Activated T-cell treated with anti-CD3 and anti-CD28 coated beads for 4 hours (primary cell): ENCODE data around the gene ME1.
"Not testable (repeated sequence)": the region's sequence is repeated elsewhere in the genome, so short reads cannot be mapped to it uniquely, and the experiment has no call there.

Experiments used
- DNase-seq: peaks from one replicate; pipeline ENCODE4 v3.0.0-alpha.2; 2020

The ME1 gene

DNA sequence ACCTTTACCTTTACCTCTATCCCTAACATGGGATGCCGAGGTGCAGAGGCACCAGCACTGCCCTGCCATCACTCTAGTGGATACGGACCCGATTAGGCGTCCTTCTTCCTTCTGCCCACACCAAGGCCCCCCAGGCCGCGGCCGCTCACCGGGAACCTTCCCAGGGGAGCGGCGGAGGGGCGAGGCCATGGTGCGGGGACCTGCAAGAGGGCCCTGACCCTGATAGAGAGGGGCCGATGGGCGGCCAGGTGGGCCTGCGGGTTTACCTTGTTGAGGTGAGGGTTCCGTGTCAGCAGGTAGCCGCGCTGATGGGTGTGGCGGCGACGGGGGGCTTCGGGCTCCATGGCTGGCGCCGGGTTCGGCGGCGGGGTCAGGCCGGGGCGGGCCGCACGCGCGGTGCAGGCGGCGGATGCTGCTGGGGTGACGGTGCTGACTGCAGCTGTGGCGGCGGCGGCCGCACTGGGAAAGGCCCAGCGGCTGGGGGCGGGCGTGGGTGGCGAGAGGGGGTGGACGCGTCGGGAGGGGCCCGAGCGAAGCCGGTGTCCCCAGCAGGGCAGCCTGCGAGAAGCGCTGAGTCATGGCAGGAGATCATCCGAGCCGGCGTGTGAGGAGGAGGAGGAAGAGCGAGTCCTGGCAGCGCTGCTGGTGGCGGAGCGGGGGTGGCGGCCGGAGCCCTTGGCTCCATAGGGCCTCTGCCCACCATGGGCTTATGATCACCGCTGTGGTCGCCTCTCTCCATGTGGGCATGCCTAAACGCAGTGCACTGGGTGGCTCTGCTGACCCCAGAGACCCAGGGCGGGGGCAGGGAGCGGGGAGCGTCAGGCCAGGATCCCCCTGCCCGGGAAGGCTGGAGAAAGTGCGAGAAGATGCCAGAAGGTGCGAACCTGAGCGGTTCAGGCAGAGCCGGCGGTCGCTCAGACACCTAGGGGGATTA is at the start of gene ME1:
ME1 (minus strand) TSS at position 441 of the 934 bp plus-strand sequence; CDS start at position 344, 97 bp downstream.
- DNase-seq: peak; percentile 19

DNA sequence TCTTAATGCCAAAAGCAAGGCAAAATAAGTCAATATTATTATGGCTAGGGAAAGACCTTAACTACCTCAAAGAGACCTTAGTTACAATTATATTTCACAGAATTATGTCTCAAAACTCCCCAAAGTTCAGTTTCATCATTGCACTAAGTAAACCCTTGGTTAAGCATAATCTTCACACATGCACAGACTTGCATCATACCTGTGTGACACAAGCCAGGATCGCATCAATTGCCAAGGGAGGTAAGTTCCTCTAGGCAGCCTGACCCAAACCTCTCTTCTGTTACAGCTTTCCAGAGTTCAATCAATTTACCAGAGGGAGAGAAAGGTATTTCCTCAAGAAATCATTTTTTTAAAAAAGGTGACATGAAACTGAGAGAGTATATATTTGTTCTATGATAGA is 49.6 kb upstream of the ME1 start:
- DNase-seq: no peak

DNA sequence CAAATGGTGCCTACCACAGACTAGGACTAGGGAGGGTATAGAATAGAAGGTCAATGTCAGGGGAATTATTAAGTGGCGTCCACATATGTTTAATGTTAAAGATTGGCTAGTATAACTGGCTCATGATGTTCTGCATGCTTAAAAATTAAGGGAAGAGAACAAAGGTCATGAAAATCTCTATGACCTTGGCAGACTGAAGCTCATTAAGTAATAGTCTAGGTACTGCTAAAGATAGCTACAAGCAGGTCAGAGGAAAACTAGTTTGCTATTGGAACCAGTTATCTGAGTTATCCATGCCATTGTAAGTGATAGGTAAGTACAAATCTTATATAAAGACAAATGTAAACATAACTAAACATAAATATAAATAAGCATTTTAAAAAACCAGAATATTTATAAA is 48.5 kb upstream of the ME1 start:
- no peak for DNase-seq

DNA sequence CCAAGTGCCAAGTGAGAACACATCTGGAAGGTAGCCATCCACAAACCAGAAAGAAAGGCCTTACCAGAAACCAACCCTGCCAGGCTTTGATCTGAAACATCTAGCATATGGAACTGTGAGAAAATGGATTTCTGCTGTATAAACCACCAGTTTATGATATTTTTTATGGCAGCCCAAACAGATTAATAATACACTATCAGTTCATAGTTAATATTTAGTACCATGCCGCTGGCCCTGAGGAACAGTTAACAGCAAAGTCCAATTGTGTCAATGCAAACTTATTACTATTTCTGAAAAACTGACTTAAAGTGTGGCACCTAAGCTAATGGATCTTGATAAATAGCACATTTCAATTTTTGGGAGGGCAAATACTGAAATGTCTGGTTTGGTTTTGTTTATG is 46.1 kb upstream of the ME1 start:
- no peak for DNase-seq

DNA sequence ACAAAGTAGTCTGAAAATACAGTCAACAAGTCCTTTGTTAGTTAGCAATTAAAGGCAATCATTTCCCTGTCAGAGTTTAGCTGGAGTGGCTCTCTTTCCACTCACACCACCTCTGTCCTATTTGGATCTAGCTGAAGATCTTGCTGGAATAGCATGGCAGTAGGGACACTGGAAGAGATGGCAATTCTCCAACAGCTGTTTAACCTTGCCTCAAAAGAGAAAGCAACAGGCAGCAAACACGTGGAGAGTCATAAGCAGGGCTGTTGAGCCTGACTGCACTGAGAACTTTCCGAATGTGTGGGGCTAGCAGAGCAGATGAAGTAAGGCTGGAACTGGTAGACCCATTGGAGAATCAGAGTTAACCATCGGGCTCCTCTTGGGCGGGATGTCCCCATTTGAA is 43.5 kb upstream of the ME1 start:
- no peak for DNase-seq

DNA sequence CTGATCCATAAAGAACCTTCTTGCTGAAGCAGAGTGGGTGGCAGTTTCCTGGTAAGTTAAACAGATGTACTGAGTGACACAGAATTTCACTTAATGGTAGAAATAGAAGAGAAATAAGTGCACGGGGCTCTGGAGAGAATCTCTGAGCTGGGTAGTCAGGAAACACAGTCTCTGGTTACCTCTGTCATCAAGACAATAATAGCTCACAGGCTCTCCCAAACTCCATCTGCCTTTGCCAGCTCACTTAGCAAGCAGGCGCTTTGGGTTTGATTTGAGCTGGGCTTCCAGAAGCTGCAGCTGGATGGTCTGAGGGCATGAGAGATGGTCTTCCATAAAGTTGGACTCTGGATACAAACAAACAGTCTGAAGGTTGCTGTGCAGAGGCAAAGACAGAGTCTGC is 41.9 kb upstream of the ME1 start:
- DNase-seq: no peak

DNA sequence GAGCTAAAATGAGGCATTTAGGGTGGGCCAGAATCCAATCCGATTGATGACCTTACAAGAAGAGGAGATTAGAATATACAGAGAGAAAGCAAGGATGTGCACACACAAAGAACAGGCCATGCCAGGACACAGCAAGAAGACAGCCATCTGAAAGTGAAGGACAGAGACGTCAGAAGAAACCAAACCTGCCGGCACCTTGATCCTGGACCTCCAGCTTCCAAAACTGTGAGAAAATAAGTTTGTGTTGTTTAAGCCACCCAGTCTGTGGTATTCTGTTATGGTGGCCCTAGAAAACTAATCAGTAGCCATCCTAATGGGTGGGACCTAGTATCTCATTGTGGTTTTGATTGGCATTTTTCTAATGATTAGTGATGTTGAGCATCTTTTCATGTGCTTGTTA is 39.7 kb upstream of the ME1 start:
- DNase-seq: no peak

DNA sequence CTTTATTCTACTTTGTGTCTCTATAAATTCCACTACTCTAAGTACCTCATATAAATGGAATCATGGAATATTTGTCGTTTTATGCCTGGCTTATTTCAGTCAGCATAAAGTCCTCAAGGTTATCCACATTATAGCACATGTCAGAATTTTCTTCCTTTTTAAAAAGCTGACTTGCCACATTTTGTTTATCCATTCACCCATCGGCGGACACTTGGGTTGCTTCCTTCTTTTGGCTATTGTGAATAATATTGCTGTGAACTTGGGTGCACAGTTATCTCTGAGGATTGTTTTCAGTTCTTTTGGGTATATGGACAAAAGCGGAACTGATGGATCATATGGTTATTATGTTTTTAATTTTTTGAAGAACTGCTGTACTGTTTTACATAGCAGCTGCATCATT is 39.1 kb upstream of the ME1 start:
- DNase-seq: no peak

DNA sequence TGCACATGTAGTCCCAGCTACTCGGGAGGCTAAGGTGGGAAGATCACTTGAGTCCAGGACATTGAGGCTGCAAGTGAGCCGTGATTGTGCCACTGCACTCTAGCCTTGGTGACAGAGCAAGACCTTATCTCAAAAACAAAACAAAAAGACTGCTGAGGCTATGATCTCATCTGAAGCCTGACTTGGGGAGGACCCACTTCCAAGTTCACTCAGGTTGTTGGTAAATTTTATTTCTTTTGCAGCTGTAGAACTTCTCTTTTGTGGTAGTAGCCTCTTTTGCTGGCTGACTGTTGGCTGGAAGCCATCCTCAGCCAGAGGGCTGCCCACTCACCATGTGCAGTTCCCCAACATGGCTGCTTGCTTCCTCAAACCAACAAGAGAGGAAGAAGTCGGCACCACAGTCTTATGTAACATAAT is 36.8 kb upstream of the ME1 start:
- DNase-seq: no peak

DNA sequence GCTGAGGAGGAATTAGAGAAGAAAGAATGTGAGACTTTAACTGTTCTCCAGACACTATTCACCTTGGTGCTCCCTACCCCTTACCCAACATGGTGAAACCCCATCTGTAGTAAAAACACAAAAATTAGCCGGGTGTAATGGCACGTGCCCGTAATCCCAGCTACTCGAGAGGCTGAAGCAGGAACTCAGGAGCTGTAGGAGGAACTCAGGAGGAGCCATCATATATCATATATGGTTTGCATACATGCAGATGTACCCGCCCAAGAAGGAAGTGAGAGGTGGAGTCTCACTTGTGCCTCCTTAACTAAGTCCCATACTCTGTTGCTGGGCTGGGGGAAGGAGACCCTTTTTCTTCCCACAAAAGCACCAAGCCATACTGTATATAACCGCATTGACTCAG is 35.5 kb upstream of the ME1 start:
- no peak for DNase-seq

DNA sequence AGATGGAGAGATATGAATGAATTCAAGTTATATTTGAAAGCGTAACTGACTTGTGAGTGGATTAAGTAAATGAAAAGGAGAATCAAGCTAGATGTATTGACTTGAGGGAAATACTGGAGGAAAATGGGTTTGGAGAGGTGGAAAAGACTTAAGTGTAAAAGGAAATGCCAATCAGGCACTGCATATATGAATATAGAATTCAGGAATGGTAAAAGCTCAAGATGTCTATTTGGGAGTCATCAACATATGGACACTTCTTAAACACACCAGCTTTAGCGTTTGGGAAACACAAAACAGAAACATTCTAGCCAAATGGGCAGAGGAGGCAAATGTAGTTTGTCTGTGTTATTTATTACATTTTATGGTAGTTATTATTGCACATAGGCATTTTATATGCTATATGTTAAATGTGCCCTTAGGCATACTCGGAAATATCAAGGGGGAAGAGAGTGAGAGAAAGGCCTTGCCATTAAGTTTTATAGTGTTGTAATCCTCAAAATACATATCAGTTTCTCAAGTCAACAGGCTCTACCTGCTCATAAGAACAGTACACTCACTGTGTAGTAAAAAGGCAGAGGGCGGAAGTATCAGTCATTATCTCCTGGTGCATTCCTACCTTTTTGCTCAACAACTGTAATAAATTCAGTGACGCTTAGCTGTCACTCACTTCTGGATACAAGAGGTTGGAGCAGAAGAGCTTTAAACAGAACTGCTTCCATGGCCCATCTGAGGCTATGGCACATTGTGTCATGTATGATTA is 33.7 kb upstream of the ME1 start:
- no peak for DNase-seq

DNA sequence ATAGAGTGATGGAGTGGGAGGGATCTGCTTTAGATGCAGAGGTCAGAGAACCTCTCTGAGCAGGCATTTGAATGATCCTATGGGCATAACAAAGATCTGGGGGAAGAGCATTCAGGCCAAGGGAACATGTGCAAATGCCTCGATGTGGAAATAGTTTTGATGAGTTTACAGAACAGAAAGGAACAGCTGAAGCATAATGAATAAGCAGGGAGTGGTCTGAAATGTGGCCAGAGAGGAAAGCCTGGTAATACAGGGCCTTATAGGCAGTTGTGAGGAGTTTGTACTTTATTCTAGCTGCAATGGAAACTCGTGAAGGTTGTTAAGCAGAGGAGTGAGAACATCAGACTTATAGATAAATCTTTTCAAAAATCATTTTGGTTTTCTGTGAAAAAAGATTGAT is 33.0 kb upstream of the ME1 start:
- no peak for DNase-seq

DNA sequence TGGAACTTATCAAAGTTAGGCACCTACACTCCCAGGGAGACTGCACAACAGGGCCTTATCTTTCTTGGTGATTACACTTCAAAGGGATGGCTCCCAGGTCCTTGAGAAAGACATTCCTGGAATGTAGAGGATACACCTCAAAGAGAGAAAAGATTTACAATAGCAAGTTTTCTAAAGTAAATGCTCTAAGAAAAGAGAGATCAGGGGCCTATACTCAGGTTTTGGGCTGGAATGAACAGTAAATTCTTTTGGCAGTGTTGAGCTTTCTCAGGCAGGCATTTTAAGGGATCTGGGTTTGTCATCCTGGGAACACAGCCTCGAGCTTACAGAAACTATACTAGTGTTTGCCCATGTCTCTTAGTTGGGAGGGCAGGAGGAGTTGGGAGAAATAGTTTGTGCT is 31.7 kb upstream of the ME1 start:
- DNase-seq: no peak

DNA sequence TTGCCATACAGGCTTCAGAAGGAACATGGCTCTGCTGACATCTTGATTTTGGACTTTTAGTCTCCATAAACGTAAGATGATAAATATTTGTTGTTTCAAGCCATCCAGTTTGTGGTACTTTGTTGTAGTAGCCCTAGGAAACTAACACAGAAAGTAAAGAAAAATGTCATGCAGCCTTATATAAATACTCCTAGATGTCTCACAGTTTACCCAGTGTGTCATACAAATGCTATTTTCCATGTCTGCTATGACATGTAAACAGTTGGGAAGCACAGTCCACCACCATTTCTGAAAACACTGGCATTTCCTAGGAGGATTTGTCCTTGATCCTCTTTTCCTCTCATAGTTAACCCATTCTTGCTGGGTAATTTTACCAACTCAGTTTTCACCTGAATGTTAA is 30.6 kb upstream of the ME1 start:
- no peak for DNase-seq

DNA sequence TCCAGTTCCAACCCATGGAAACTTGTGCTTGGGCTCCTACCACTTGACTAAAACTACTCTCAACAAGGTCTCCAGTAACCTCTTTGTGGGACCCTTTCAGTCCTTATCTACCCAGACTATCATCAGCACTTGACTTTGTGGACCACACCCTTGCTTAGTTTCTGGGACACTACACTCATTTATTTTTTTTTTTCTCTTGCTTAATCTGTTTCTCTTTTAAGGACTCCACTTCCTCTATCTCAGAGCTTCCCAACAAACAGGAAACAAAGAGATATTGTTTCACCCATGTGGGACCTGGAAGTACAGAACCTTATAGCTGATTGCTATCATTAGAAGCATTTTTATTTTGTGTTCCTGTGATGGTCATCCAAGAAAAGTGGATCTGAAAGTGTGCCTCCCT is 28.8 kb upstream of the ME1 start:
- DNase-seq: no peak

DNA sequence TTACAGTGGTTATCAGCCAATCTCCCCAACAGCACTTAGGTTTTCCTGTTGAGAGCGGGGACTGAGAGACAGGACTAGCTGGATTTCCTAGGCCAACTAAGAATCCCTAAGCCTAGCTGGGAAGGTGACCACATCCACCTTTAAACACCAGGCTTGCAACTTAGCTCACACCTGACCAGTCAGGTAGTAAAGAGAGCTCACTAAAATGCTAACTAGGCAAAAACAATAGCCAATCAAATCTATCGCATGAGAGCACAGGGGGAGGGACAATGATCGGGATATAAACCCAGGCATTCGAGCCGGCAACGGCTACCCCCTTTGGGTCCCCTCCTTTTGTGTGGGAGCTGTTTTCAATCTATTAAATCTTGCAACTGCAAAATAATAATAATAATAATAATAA is 19.2 kb upstream of the ME1 start:
- DNase-seq: not testable (repeated sequence)

DNA sequence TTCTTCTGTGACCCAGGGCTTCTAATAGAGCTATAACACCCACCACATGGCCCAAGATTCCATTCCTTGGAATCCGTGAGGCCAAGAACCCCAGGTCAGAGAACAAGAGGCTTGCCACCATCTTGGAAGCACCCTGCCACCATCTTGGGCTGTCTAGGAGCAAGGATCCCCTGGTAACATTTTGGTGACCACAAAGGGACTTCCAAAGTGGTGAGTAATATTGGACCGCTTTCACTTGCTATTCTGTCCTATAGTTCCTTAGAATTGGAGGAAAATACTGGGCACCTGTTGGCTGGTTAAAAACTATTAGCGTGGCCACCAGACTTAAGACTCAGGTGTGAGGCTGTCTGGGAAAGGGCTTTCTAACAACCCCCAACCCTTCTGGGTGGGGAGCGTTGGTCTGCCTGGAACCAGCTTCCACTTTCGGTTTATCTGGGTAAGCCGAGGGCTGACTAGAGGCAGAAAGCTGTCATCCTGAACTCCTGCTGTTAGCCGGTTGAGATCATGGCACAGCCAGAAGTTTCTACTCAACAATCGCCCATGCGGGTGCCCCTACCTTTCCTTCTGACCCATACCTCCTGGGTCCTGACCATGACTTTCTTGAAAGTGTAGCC is 13.3 kb upstream of the ME1 start:
- DNase-seq: not testable (repeated sequence)

DNA sequence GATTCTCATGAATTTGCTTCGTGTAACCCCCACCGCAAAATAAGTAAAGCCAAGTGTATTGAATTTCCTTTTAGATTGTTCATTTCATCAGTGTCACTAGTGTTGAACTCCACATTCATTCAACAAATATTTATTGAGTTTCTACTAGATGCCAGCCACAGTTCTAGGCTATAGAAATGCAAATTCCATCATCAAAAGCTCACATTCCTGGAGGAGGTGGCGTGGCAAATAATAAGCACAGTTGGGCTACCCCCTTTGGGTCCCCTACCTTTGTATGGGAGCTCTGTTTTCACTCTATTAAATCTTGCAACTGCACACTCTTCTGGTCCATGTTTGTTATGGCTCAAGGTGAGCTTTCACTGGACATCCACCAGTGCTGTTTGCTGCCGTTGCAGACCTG is 12.7 kb upstream of the ME1 start:
- DNase-seq: no peak

DNA sequence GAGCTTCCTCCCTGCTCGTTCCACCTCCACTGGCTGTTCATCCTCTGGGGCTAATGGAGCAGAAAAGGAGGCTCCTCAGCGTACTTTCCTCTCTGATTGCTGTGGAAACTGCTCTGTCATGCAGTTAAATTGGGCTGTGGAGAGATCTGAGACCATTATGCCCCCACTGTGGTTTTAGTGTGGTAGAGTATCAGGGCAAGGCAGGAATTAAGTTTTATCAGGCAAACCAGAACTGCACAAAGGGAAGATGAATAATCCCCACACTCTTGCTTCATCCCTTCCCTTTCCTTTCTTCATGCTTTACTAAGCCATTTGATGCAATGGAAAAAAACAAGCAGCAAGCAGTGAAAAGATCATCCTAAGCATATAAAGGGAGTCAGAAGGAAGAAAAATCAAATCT is 11.9 kb upstream of the ME1 start:
- DNase-seq: no peak

DNA sequence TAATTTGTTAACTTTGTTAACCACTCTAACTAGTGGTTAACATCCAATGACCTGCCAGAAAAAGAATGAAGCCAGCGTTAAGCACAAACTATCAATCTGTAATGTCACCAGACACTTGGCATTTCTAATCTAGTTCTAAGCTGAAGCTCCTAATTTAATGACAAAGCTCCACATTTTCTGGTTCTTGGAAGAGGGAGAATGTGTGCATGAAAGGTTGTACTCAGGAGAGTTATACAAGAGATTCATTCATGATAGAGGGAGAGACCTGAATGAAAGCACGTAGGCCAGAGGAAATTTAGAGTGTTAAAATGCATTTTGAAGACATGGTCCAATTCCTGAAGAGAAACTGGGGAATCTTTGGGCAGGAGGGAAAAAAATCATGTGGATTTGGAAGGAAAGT is 8.3 kb upstream of the ME1 start:
- DNase-seq: no peak

DNA sequence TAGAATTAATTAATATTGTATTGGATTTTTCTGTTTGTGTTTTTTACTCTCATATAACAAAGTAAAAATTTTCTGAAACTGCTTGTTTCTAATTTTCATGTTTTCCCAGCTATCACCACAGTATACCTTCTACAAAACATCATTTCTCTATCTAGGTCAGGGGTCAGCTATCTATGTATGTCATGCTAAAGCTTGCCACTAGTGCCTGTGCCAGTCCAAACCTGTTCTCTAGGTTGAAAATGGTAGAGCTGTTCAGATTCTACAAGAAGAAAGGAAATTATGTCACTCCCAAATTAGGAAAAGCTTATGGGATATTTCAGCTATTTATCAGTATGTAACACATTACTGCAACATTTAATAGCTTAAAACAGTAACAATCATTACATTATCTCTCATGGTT is 5.8 kb upstream of the ME1 start:
- no peak for DNase-seq

DNA sequence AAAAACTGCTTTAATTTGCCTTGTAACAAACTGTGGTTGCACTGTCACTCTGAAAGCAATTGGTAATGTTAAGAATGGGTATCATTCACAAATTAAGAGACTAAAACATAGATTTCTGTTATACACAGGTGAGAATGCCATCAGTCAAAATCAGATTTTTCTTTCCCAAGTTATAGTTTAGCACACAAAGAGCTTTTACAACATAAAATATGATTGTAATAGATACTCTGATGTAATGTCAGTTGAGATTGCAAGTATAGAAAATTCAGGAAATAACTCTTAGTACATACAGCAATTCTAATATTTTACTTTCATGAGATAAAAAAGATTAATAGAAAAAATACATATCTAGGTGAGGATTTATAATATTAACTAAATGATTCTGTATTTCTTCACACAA is 2.3 kb upstream of the ME1 start:
- no peak for DNase-seq

DNA sequence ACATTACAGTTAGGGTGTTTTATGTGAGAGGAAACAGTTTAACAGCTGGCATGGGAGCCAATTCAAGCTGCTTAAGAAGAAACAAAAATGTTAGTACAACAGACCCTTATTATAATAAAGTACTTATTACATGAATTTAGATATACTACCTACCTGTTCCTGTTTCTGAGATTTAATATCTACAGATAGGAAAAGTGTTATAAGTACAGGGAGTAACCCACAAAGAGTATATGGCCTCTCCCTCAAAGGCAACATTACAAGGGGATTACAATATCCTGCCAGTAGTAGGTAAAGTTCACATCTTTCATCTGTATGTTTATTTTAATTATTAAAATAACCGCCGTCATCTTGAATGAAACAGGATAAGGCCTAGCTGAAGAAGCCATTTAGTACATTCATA is 1.8 kb upstream of the ME1 start:
- no peak for DNase-seq
